Ovary (tissue), 9 donors: ENCODE results near the gene ASXL3. TPM values are rescaled to one million over a fixed set of nuclear protein-coding genes. Genes with fewer than 3 reads are reported as not detected.

Experiments used
- DNase-seq, 5 donors: peaks; one replicate each; pipeline ENCODE4 v3.0.0-alpha.2; 2019 to 2020
- H3K27ac ChIP-seq, 2 donors: fragments of 200-600 bp; one replicate each; pipeline versions ENCODE4 v1.5.1 to v1.8.0; 2019 to 2022
- H3K27me3 ChIP-seq: fragments of 200-600 bp; one replicate; pipeline ENCODE4 v1.8.0; 2022
- H3K36me3 ChIP-seq: fragments of 200-600 bp; sonication (generic); one replicate; pipeline ENCODE4 v1.5.1; 2019
- H3K4me1 ChIP-seq: one replicate; pipeline ENCODE4 v1.8.1; 2013; ENCODE audit warnings: mild to moderate bottlenecking, moderate library complexity; ENCODE audit not compliant: insufficient read depth
- H3K4me3 ChIP-seq: fragments of 200-600 bp; sonication (generic); one replicate; pipeline ENCODE4 v1.5.1; 2017
- H3K9me3 ChIP-seq, 2 donors: fragments of 200-600 bp in 1 of 2; sonication (generic) in 1 of 2; one replicate each; pipeline versions ENCODE4 v1.5.1 to v1.8.1; 2013 to 2019; ENCODE audit warnings: mild to moderate bottlenecking in 1 of 2, moderate library complexity in 1 of 2
- EP300 ChIP-seq: sonication (generic); formaldehyde crosslinking; IDR thresholded peaks from one replicate; pipeline ENCODE4 v1.6.1; 2017; ENCODE audit warnings: antibody characterized with exemption
- POLR2A ChIP-seq: fragments of 450-650 bp; IDR thresholded peaks from one replicate; pipeline ENCODE4 v1.6.1; 2017; ENCODE audit warnings: antibody characterized with exemption, mild to moderate bottlenecking, moderate library complexity
- WGBS, 3 donors: extraction: QIAGEN DNeasy Blood & Tissue Kit in 1 of 3; methylation state at CpG; one replicate each; pipeline versions ENCODE4 v1.1.5 to v1.1.7; 2013 to 2017; 5-methylcytosine and 5-hydroxymethylcytosine counted together
- intact Hi-C, 4 donors: fragments of 100-400 bp; cut with DNase I; formaldehyde crosslinking; loops; one replicate each; pipeline versions ENCODE4 v1.11.0 to v1.15.1; 2022 to 2023
- polyA plus RNA-seq, 2 donors: library from polyadenylated mRNA; stranded (reverse); fragments of 200-250 nt in 1 of 2; fragments of 350-450 nt in 1 of 2; fragmentation: Illumina TruSeq in 1 of 2; extraction: RNeasy Lipid Tissue Mini Kit (QIAGEN cat#74804) in 1 of 2; gene quantifications; one replicate each; pipeline ENCODE4 v1.2.3, GENCODE V29; 2013 to 2014
- total RNA-seq, 7 donors: library from RNA; depleted of rRNA in 2 of 7; stranded (reverse); fragments of >200 nt in 2 of 7; fragmentation: NEBNext Ultra II Directional in 3 of 7; extraction: Animal tissue kit (Norgen Biotek cat#: 25700) in 3 of 7; gene quantifications; one replicate each; pipeline versions ENCODE4 v1.1.0 to v1.2.4, GENCODE V29; 2016 to 2023
- TF ChIP-seq, protein P1 (sequence below), 3 donors: fragments of 450-650 bp in 2 of 3; fragments of 200-600 bp in 1 of 3; IDR thresholded peaks; one replicate each; pipeline versions ENCODE4 v1.5.1 to v1.8.0; 2016 to 2022; ENCODE audit warnings: antibody characterized with exemption in 3 of 3, mild to moderate bottlenecking in 1 of 3
- donor health status: DM: no; HTN: no; CAD: no; lungs with moderate emphysema.
- donor health status: DM: no; HTN: no; CAD: no.
- donor health status: Bipolar disorder and iron deficiency.
- donor health status: DM: yes; HTN: yes; CAD: no.
- donor health status: DM: no; HTN: no; CAD: no.
- donor health status: DM: yes; HTN: yes; CAD: no.

Gene ASXL3
- total and polyA plus RNA-seq, 9 donors: 1.8 to 23.2 (median 18.4) TPM

DNA sequence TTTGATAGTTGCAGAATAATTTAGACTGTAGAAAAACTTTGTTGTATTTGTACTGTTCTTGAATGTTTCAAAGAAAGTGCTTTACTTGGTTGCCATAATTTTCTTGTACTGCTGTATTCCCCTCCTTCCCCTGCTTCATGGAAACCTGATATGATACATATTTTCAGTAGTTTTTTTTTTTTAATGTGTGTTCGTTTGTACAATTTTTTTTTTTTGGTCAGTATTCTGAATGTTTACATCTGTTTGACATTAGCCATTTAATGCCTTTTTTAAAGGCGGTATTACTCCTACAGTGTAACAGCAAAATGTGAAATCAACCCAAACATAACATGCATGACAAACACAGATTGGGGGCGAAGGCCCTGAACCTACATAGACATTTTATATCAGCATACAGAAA is 172.3 kb downstream of the ASXL3 start:
- H3K4me3 ChIP-seq: no peak overlapping the region
- no peaks in the 10 kb centered on the region for H3K27me3 ChIP-seq
- H3K27ac ChIP-seq: no peak overlapping the region
- intact Hi-C loops: no loop called here
- WGBS, 3 donors: 45 to 55% (median 47%) methylated on average over 3 of the region's 3 CpGs
- H3K9me3 ChIP-seq: no peaks in the 10 kb centered on the region
- DNase-seq: no peak
- no peak for TF ChIP-seq POLR2A
- H3K4me1 ChIP-seq: no peaks in the 10 kb centered on the region
- H3K36me3 ChIP-seq: no peaks in the 10 kb centered on the region

DNA sequence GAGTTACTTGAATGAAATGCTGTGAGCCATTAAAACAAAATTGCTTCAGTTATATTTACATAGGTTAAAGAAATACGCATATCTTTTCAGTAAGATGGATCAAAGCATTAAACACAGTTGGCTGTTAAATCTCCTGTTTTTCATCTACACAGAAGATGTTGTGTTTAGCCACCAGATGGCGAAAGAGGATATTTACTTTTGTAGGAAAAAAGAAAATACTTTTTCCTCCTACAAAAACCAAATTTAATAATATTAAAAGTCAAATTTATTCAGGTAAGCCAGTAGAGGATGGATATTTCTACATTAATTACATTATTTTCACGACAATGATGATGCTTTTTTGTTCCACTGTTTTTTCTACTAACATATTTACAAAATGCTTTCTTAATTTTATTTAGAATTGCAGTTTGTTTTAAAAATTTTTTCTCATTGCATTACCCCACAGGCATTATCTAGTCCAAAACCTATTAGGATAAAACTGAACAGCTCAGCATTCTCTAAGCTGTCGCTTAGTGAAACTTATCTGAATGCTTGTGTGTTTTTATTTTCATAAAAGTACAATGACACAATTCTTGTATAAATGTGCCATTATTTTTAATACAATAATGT is 173.7 kb downstream of the ASXL3 start:
- intact Hi-C loops: no loop called here
- TF ChIP-seq, protein P1, sequence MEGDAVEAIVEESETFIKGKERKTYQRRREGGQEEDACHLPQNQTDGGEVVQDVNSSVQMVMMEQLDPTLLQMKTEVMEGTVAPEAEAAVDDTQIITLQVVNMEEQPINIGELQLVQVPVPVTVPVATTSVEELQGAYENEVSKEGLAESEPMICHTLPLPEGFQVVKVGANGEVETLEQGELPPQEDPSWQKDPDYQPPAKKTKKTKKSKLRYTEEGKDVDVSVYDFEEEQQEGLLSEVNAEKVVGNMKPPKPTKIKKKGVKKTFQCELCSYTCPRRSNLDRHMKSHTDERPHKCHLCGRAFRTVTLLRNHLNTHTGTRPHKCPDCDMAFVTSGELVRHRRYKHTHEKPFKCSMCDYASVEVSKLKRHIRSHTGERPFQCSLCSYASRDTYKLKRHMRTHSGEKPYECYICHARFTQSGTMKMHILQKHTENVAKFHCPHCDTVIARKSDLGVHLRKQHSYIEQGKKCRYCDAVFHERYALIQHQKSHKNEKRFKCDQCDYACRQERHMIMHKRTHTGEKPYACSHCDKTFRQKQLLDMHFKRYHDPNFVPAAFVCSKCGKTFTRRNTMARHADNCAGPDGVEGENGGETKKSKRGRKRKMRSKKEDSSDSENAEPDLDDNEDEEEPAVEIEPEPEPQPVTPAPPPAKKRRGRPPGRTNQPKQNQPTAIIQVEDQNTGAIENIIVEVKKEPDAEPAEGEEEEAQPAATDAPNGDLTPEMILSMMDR (IDR thresholded peaks at IDR 0.05): peak in 2 of 3 donors; percentile 16 to 20
- TF ChIP-seq POLR2A (no peak), EP300 (no peak)
- no peaks in the 10 kb centered on the region for H3K9me3 ChIP-seq
- H3K4me3 ChIP-seq: no peak overlapping the region
- H3K27me3 ChIP-seq: no peaks in the 10 kb centered on the region
- 6 to 18% (median 6%) methylated on average over 4 of the region's 4 CpGs for WGBS, 3 donors
- H3K4me1 ChIP-seq: peaks cover 2% of the 10 kb centered on the region
- H3K36me3 ChIP-seq: no peaks in the 10 kb centered on the region
- no peak for DNase-seq
- no peak overlapping the region for H3K27ac ChIP-seq

DNA sequence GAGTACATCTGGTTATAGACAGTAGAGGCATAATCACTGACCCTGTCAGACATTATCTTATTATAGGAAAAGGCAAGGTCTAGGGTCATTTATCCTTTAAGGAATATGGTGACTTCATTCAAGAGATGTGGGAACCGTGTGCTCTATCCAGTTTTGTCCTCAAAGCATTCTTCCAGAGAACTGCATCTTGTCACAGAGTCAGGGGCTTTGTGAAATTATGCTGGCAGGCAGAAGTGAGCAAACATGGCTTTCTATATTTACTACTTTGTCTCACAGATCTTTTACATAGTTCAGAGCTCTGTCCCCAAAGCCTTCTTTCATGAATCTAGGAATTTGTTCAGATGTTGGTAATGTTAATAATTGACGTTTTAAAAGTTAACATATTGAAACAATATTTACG is 177.4 kb downstream of the ASXL3 start:
- DNase-seq: no peak
- no peak overlapping the region for H3K27ac ChIP-seq
- peaks cover 2% of the 10 kb centered on the region for H3K4me1 ChIP-seq
- no peaks in the 10 kb centered on the region for H3K9me3 ChIP-seq
- no peaks in the 10 kb centered on the region for H3K27me3 ChIP-seq
- TF ChIP-seq EP300 (no peak), POLR2A (no peak)
- TF ChIP-seq, protein P1 (IDR thresholded peaks at IDR 0.05): no peak
- no peak overlapping the region for H3K4me3 ChIP-seq
- intact Hi-C loops: no loop called here
- H3K36me3 ChIP-seq: no peaks in the 10 kb centered on the region
- 35 to 46% (median 38%) methylated on average over 3 of the region's 3 CpGs for WGBS, 3 donors

DNA sequence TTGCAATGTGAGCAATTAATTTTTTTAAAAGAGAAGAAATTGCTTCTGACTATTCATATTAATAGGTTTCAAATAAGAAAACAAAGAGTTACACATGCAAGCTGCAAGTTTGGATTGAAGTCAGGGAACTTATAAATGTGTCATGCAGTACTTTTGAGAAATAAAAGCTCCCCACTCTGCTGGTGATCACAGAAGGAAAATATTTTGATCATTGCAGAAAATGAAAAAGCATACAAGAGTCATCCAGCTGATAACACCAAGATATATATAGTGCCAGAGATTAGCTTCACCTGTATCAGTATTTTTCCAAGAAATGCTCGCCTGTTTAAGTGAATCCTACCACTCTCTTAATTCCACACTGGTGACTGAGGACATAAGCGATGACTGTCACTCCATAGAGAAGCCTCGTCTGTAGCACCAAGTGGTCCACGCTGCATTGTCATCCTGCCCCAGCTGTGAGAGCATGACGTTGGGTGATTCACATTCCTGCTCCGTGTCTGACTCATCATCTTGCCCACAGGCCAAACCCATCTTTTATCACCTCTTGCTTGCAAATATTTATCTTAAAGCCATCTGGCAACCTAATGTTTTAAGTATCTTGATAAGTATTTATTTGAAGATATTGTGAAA is 178.0 kb downstream of the ASXL3 start:
- 23 to 33% (median 30%) methylated on average over 6 of the region's 6 CpGs for WGBS, 3 donors
- DNase-seq: peak in 1 of 5 donors; percentile 18
- no peak overlapping the region for H3K4me3 ChIP-seq
- H3K9me3 ChIP-seq: no peaks in the 10 kb centered on the region
- H3K4me1 ChIP-seq: peaks cover 2% of the 10 kb centered on the region
- intact Hi-C loops: no loop called here
- TF ChIP-seq EP300 (no peak), POLR2A (no peak)
- TF ChIP-seq, protein P1 (IDR thresholded peaks at IDR 0.05): no peak
- no peaks in the 10 kb centered on the region for H3K36me3 ChIP-seq
- no peaks in the 10 kb centered on the region for H3K27me3 ChIP-seq
- H3K27ac ChIP-seq: no peak overlapping the region

DNA sequence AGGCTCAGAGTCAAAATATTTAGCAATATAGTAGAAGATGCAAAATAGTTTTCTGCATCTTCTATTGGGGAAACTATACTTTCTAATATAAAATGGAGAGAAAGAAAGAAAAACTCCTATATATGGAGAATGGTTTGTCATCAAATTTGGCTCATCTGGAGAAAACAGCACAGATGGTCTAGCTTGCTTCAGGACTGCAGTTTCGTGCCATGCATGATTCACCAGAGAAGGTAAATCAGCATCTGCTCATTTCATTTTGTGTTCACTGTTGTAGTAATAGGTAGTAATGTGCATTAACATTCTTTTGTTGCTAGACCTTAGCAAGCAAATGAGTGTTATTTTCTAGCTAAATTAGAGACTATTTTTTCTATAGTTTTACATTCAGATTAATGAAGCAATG is 179.0 kb downstream of the ASXL3 start:
- Histone ChIP-seq H3K27me3 (no peaks in the 10 kb centered on the region), H3K4me3 (no peak overlapping the region), H3K27ac (no peak overlapping the region), H3K9me3 (no peaks in the 10 kb centered on the region), H3K36me3 (no peaks in the 10 kb centered on the region), H3K4me1 (peaks cover 2% of the 10 kb centered on the region)
- 76 to 86% (median 80%) methylated on average over 1 of the region's 1 CpG for WGBS, 3 donors
- no peak for DNase-seq
- intact Hi-C loops: no loop called here
- TF ChIP-seq POLR2A (no peak), EP300 (no peak)
- TF ChIP-seq, protein P1 (IDR thresholded peaks at IDR 0.05): no peak
